ENCODE measurements around the gene SLC35E3.

DNA sequence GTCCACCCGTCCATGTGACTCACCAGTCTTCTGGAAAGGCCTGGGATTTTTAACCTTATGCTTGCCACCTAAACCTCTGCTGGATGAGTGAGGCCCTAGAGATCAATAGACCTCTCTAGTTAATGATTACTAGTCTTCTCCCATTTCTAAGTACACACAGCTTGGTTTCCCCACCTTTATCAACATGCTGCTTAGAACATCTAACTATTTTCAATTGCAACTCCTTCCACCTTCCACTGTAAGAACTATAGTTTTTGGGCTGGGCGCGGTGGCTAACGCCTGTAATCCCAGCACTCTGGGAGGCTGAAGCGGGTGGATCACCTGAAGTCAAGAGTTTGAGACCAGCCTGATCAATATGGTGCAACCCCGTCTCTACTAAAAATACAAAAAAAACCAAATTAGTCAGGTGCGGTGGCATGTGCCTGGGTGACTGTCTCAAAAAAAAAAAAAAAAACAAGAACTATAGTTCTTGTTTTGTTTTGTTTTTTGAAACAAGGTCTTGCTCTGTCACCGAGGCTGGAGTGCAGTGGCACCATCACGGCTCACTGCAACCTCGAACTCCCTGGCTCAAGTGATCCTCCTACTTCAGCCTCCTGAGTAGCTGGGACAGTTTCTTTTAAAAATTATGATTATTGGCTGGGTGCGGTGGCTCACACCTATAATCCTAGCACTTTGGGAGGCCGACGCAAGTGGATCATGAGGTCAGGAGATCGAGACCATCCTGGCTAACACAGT lies 43.3 kb downstream of the SLC35E3 start:
- TF ChIP-seq, protein P1, sequence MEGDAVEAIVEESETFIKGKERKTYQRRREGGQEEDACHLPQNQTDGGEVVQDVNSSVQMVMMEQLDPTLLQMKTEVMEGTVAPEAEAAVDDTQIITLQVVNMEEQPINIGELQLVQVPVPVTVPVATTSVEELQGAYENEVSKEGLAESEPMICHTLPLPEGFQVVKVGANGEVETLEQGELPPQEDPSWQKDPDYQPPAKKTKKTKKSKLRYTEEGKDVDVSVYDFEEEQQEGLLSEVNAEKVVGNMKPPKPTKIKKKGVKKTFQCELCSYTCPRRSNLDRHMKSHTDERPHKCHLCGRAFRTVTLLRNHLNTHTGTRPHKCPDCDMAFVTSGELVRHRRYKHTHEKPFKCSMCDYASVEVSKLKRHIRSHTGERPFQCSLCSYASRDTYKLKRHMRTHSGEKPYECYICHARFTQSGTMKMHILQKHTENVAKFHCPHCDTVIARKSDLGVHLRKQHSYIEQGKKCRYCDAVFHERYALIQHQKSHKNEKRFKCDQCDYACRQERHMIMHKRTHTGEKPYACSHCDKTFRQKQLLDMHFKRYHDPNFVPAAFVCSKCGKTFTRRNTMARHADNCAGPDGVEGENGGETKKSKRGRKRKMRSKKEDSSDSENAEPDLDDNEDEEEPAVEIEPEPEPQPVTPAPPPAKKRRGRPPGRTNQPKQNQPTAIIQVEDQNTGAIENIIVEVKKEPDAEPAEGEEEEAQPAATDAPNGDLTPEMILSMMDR (IDR thresholded peaks at IDR 0.05): no peak
- TF ChIP-seq POLR2A (IDR thresholded peaks at IDR 0.05): no peak

Measured in Peyer's patch (tissue), 4 donors.